ENCODE data around the gene CD3E. TPM values are rescaled to one million over a fixed set of nuclear protein-coding genes. Genes with fewer than 3 reads are reported as not detected.
A peak's percentile ranks its signal among the peaks of the same experiment; 100 is the strongest.

The CD3E gene
- total RNA-seq, 4 donors from 2014 or later: 0.36 to 0.52 (median 0.46) TPM; not detected in 1

DNA sequence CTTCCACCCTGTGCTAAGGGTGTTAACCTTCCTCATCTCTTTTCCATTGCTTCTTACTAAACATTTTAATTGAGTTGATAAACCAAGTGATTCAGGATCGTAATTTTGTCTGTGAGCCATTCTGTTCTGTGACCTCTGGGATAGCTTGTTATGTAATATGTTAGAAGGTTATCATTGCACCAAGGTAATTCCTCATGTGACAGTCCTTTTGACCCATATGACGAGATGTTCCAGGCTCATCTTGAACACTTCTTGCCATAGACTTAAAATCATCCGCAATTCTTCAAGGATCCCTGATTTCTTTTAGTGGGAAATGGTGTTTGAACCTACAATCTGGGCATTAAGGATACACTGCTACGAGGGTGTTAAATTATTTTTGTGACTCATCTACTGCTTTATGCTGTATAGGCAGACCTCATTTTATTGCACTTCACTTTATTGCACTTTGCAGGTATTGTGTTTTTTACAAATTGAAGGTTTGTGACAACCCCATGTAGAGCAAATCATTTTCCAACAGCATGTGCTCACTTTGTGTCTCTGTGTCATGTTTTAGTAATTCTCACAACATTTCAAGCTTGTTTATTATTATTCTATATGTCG, 21.4 kb upstream of the CD3E start:
- 72 to 73% methylated on average over 5 of the region's 5 CpGs for WGBS, 2 donors
- no peak overlapping the region for H3K4me3 ChIP-seq (ENCODE audit: low read depth, poor library complexity, severe bottlenecking)
- no peak for TF ChIP-seq POLR2A (IDR thresholded peaks at IDR 0.05)
- TF ChIP-seq CTCF (IDR thresholded peaks at IDR 0.05): no peak
- intact Hi-C loops (cut with DNase I; ENCODE audit: low total_unique reads): no loop called here
- no peak for DNase-seq (ENCODE audit: low spot score in 2 of 2)

GRCh38 chr11:118283756-118284350, 20.7 kb upstream of the CD3E start:
- no peak overlapping the region for H3K4me3 ChIP-seq (ENCODE audit: low read depth, poor library complexity, severe bottlenecking)
- no peak for DNase-seq (ENCODE audit: low spot score in 2 of 2)
- intact Hi-C loops (cut with DNase I; ENCODE audit: low total_unique reads): no loop called here
- no peak for TF ChIP-seq POLR2A (IDR thresholded peaks at IDR 0.05)
- TF ChIP-seq CTCF (IDR thresholded peaks at IDR 0.05): no peak
- WGBS, 2 donors: 66 to 68% methylated on average over 4 of the region's 4 CpGs

- no peak overlapping the region for H3K4me3 ChIP-seq (ENCODE audit: low read depth, poor library complexity, severe bottlenecking)
- no peak for TF ChIP-seq POLR2A (IDR thresholded peaks at IDR 0.05)
- no peak for TF ChIP-seq CTCF (IDR thresholded peaks at IDR 0.05)
- no peak for DNase-seq (ENCODE audit: low spot score in 2 of 2)
- WGBS, 2 donors: 87 to 89% methylated on average over 2 of the region's 2 CpGs
- intact Hi-C loops (cut with DNase I; ENCODE audit: low total_unique reads): no loop called here
Observed at GRCh38 chr11:118286545-118286944, 18.0 kb upstream of the CD3E start.

DNA sequence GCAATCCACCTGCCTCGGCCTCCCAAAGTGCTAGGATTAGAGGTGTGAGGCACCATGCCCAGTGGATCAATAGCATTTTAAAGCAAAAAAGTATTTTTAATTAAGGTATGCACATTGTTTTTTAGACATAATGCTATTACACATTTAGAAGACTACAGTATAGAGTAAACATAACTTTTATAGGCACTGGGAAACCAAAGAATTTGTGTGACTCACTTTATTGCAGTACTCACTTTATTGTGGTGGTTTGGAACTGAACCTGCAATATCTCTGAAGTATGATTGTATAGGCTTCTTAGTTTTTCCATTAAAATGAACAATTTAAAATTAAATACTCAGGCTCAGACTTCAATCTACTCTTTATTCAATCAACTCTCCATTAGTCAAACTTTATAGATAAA, 17.5 kb upstream of the CD3E start:
- DNase-seq (ENCODE audit: low spot score in 2 of 2): no peak
- 90 to 92% methylated on average over 1 of the region's 1 CpG for whole genome bisulfite sequencing, 2 donors
- no peak overlapping the region for H3K4me3 ChIP-seq (ENCODE audit: low read depth, poor library complexity, severe bottlenecking)
- intact Hi-C loops (cut with DNase I; ENCODE audit: low total_unique reads): no loop called here
- TF ChIP-seq POLR2A (IDR thresholded peaks at IDR 0.05) (no peak), CTCF (IDR thresholded peaks at IDR 0.05) (no peak)

DNA sequence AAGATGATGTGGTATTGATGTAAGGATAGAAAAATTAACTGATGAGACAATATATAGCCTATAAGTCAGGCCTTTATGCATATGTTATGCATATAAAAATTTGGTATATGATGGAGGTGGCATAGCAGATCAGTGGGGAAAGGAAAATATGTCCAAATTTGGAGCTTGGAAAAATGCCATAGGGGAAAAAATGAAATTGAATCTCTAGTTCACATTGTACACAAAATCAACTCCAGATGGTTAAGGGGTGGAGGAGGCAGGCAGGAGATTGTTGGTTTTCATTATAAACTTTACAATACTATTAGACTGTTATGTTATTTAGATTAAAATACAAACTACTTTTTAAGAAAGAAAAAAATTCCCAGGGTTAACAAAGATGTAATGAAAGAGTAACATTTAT, 15.1 kb upstream of the CD3E start:
- no peak for TF ChIP-seq CTCF (IDR thresholded peaks at IDR 0.05)
- TF ChIP-seq POLR2A (IDR thresholded peaks at IDR 0.05): no peak
- DNase-seq (ENCODE audit: low spot score in 2 of 2): no peak
- H3K4me3 ChIP-seq (ENCODE audit: low read depth, poor library complexity, severe bottlenecking): no peak overlapping the region
- intact Hi-C loops (cut with DNase I; ENCODE audit: low total_unique reads): no loop called here

GRCh38 chr11:118290923-118291322, 13.6 kb upstream of the CD3E start:
- TF ChIP-seq POLR2A (IDR thresholded peaks at IDR 0.05): no peak
- no peak for TF ChIP-seq CTCF (IDR thresholded peaks at IDR 0.05)
- H3K4me3 ChIP-seq (ENCODE audit: low read depth, poor library complexity, severe bottlenecking): no peak overlapping the region

More at GRCh38 chr11:118290923-118291322, 13.6 kb upstream of the CD3E start:
- intact Hi-C loops (cut with DNase I; ENCODE audit: low total_unique reads): loop anchor here (10.0 kb wide), 1 partner anchor 96 kb away; no protein-coding TSS in a partner anchor
- DNase-seq (ENCODE audit: low spot score in 2 of 2): peak in 1 of 2 donors; percentile 46
- WGBS, 2 donors: 23 to 24% methylated on average over 9 of the region's 9 CpGs

All from lower leg skin (tissue), 4 donors.